ENCODE data around the gene POU2F1.

The POU2F1 gene

GRCh38 chr1:167373986-167374385 lies 153.3 kb downstream of the POU2F1 start:
- no peak for DNase-seq

GRCh38 chr1:167375949-167376348 lies 155.3 kb downstream of the POU2F1 start:
- no peak for DNase-seq

- no peak for DNase-seq
Measured at GRCh38 chr1:167387251-167387910, 166.7 kb downstream of the POU2F1 start.

- DNase-seq: no peak
Measured at GRCh38 chr1:167388976-167389375, 168.3 kb downstream of the POU2F1 start.

GRCh38 chr1:167392200-167392696 lies 171.6 kb downstream of the POU2F1 start:
- no peak for DNase-seq

GRCh38 chr1:167400359-167400953 lies 179.8 kb downstream of the POU2F1 start:
- DNase-seq: no peak

- DNase-seq: no peak
Measured at GRCh38 chr1:167401260-167401873, 180.7 kb downstream of the POU2F1 start.

- DNase-seq: no peak
Measured at GRCh38 chr1:167404161-167404888, 183.6 kb downstream of the POU2F1 start.

GRCh38 chr1:167404908-167405307 lies 184.2 kb downstream of the POU2F1 start:
- no peak for DNase-seq

- DNase-seq: no peak
Measured at GRCh38 chr1:167408355-167408754, 187.7 kb downstream of the POU2F1 start.

- no peak for DNase-seq
Measured at GRCh38 chr1:167409183-167409582, 188.5 kb downstream of the POU2F1 start.

GRCh38 chr1:167412072-167412471 lies 191.4 kb downstream of the POU2F1 start:
- DNase-seq: no peak

- no peak for DNase-seq
Measured at GRCh38 chr1:167412920-167413319, 192.2 kb downstream of the POU2F1 start.

GRCh38 chr1:167413328-167413727 lies 192.6 kb downstream of the POU2F1 start:
- no peak for DNase-seq

- no peak for DNase-seq
Measured at GRCh38 chr1:167416506-167416905, 195.8 kb downstream of the POU2F1 start.

GRCh38 chr1:167418391-167418790 lies 197.7 kb downstream of the POU2F1 start:
- DNase-seq: no peak

GRCh38 chr1:167419245-167419644 lies 198.6 kb downstream of the POU2F1 start:
- no peak for DNase-seq

GRCh38 chr1:167420510-167420909 lies 199.8 kb downstream of the POU2F1 start:
- DNase-seq: no peak

- no peak for DNase-seq
Measured at GRCh38 chr1:167423684-167424619, 203.3 kb downstream of the POU2F1 start.

- DNase-seq: no peak
Measured at GRCh38 chr1:167425482-167425881, 204.8 kb downstream of the POU2F1 start.

GRCh38 chr1:167426716-167427115 lies 206.0 kb downstream of the POU2F1 start:
- no peak for DNase-seq

GRCh38 chr1:167427848-167428247 lies 207.2 kb downstream of the POU2F1 start:
- DNase-seq: no peak
